SK-N-SH (cell line): ENCODE measurements around the gene ACP5. TPM values are rescaled to one million over a fixed set of nuclear protein-coding genes. Genes with fewer than 3 reads are reported as not detected.
"Not testable (repeated sequence)": the region's sequence is repeated elsewhere in the genome, so short reads cannot be mapped to it uniquely, and the experiment has no call there.

ENCODE experiments used
- CTCF ChIA-PET: fragments of 300-600, 350-600 bp; formaldehyde crosslinking; extraction: SDS; loops from one replicate; lab custom pipeline; 2021; lab: Yijun Ruan, JAX
- POLR2A ChIA-PET: fragments of 350-600 bp; sonication (Branson Sonifier 250); formaldehyde crosslinking; extraction: SDS; loops from one replicate; lab custom pipeline; 2020; ENCODE audit warnings: antibody characterized with exemption, inconsistent platforms; lab: Yijun Ruan, JAX
- DNase-seq: peaks from one replicate; pipeline ENCODE4 v3.0.0; 2012
- H2AFZ ChIP-seq: fragments of 200-600 bp; sonication (generic); 2 replicates; pipeline ENCODE4 v1.8.1; 2016; ENCODE audit warnings: antibody characterized with exemption, mild to moderate bottlenecking, low read depth
- H3F3A ChIP-seq: fragments of 200-600 bp; sonication (generic); replicated peaks from 2 replicates; pipeline ENCODE3; 2016; ENCODE audit warnings: antibody characterized with exemption, mild to moderate bottlenecking; ENCODE audit not compliant: insufficient read depth
- H3K27ac ChIP-seq, 2 experiments: fragments of 200-500 bp in 1 of 2; fragments of 200-600 bp in 1 of 2; sonication (Bioruptor generic) in 1 of 2; sonication (generic), shearing (Covaris generic) in 1 of 2; 2 replicates each; pipeline versions ENCODE4 v1.5.1 to v1.6.1; 2014 to 2016; ENCODE audit warnings: low read depth in 2 of 2, inconsistent platforms in 1 of 2, low read length in 1 of 2, mild to moderate bottlenecking in 1 of 2, mixed read lengths in 1 of 2
- H3K27me3 ChIP-seq: fragments of 200-600 bp; sonication (generic), shearing (Covaris generic); 2 replicates; pipeline ENCODE4 v1.6.1; 2016; ENCODE audit warnings: mixed run types; ENCODE audit not compliant: insufficient read depth
- H3K36me3 ChIP-seq, 2 experiments: fragments of 200-500 bp in 1 of 2; fragments of 200-600 bp in 1 of 2; sonication (Bioruptor generic) in 1 of 2; sonication (generic) in 1 of 2; replicated peaks in 1 of 2; 2 replicates each; pipeline versions ENCODE3 to v1.5.1; 2014 to 2016; ENCODE audit warnings: low read length in 1 of 2, mild to moderate bottlenecking in 1 of 2; ENCODE audit not compliant: insufficient read depth in 2 of 2, control insufficient read depth in 1 of 2
- H3K4me1 ChIP-seq, 2 experiments: fragments of 200-500 bp in 1 of 2; fragments of 200-600 bp in 1 of 2; sonication (Bioruptor generic) in 1 of 2; sonication (generic), shearing (Covaris generic) in 1 of 2; 2 replicates each; pipeline versions ENCODE4 v1.5.1 to v1.6.1; 2014 to 2016; ENCODE audit warnings: low read depth in 1 of 2, low read length in 1 of 2, mixed run types in 1 of 2; ENCODE audit not compliant: insufficient read depth in 2 of 2, control insufficient read depth in 1 of 2
- H3K4me2 ChIP-seq: fragments of 200-600 bp; sonication (generic), shearing (Covaris generic); 2 replicates; pipeline ENCODE4 v1.6.1; 2017; ENCODE audit warnings: mixed run types
- H3K4me3 ChIP-seq, 2 experiments: fragments of 200-500 bp in 1 of 2; fragments of 200-600 bp in 1 of 2; sonication (Bioruptor generic) in 1 of 2; sonication (generic), shearing (Covaris generic) in 1 of 2; 2 replicates each; pipeline versions ENCODE4 v1.5.1 to v1.8.1; 2014 to 2016; ENCODE audit warnings: low read depth in 2 of 2, inconsistent platforms in 1 of 2, low read length in 1 of 2, mild to moderate bottlenecking in 1 of 2, mixed read lengths in 1 of 2, moderate library complexity in 1 of 2
- H3K79me2 ChIP-seq: fragments of 200-600 bp; sonication (generic); 2 replicates; pipeline ENCODE4 v1.8.1; 2017; ENCODE audit warnings: mild to moderate bottlenecking; ENCODE audit not compliant: insufficient read depth
- H3K9ac ChIP-seq: fragments of 200-600 bp; sonication (generic); 2 replicates; pipeline ENCODE4 v1.6.1; 2017; ENCODE audit warnings: mixed run types
- H3K9me2 ChIP-seq: fragments of 200-600 bp; sonication (generic); 2 replicates; pipeline ENCODE4 v1.6.1; 2017; ENCODE audit warnings: mixed run types
- H3K9me3 ChIP-seq: fragments of 200-600 bp; sonication (generic); 2 replicates; pipeline ENCODE4 v1.6.1; 2017; ENCODE audit warnings: mixed run types, mild to moderate bottlenecking, moderate library complexity
- H4K20me1 ChIP-seq: fragments of 200-600 bp; sonication (generic); 2 replicates; pipeline ENCODE4 v1.6.1; 2017; ENCODE audit warnings: mild to moderate bottlenecking, mixed run types; ENCODE audit not compliant: insufficient read depth
- ELF1 ChIP-seq: IDR thresholded peaks from 2 replicates; pipeline ENCODE4 v1.4.0; 2012
- EZH2phosphoT487 ChIP-seq: fragments of 200-600 bp; sonication (generic); IDR thresholded peaks from 2 replicates; pipeline ENCODE4 v1.6.1; 2017; ENCODE audit warnings: low read depth, mixed run types, mild to moderate bottlenecking, antibody characterized with exemption, moderate library complexity, borderline replicate concordance
- FOSL2 ChIP-seq: IDR thresholded peaks from 2 replicates; pipeline ENCODE4 v1.4.0; 2012; ENCODE audit warnings: low read depth, mild to moderate bottlenecking, moderate library complexity, borderline replicate concordance
- FOXM1 ChIP-seq: IDR thresholded peaks from 2 replicates; pipeline ENCODE4 v1.4.0; 2012; ENCODE audit warnings: low read depth, mild to moderate bottlenecking
- GABPA ChIP-seq: IDR thresholded peaks from 2 replicates; pipeline ENCODE4 v1.4.0; 2012; ENCODE audit warnings: low read depth, mild to moderate bottlenecking
- GATA2 ChIP-seq: sonication (generic); formaldehyde crosslinking; IDR thresholded peaks from 2 replicates; pipeline ENCODE4 v1.5.0; 2020; ENCODE audit warnings: mild to moderate bottlenecking, missing genetic modification reagents
- MEF2A ChIP-seq: IDR thresholded peaks from 2 replicates; pipeline ENCODE4 v1.4.0; 2012; ENCODE audit warnings: low read depth, borderline replicate concordance
- MXI1 ChIP-seq: IDR thresholded peaks from 2 replicates; pipeline ENCODE4 v1.6.1; 2012; ENCODE audit warnings: mild to moderate bottlenecking, low read depth, low read length, improper control_type of control experiment
- POLR2AphosphoS5 ChIP-seq: IDR thresholded peaks from 2 replicates; pipeline ENCODE4 v1.6.1; 2012; ENCODE audit warnings: low read depth, low read length
- RAD21 ChIP-seq: IDR thresholded peaks from 2 replicates; pipeline ENCODE4 v1.6.1; 2012; ENCODE audit warnings: mild to moderate bottlenecking, low read length
- RCOR1 ChIP-seq: fragments of 150-350 bp; IDR thresholded peaks from 2 replicates; pipeline ENCODE4 v1.6.1; 2017; ENCODE audit warnings: antibody characterized with exemption, low read length
- RXRA ChIP-seq: IDR thresholded peaks from 2 replicates; pipeline ENCODE4 v1.4.0; 2012; ENCODE audit warnings: low read depth, mild to moderate bottlenecking, borderline replicate concordance
- SIN3A ChIP-seq: IDR thresholded peaks from 2 replicates; pipeline ENCODE4 v1.6.1; 2012; ENCODE audit warnings: low read depth, mild to moderate bottlenecking, low read length, moderate library complexity, borderline replicate concordance
- SMC3 ChIP-seq: IDR thresholded peaks from 2 replicates; pipeline ENCODE4 v1.6.1; 2012; ENCODE audit warnings: low read depth, low read length, improper control_type of control experiment
- TAF1 ChIP-seq: IDR thresholded peaks from 2 replicates; pipeline ENCODE4 v1.6.1; 2012; ENCODE audit warnings: low read depth, mild to moderate bottlenecking, low read length, moderate library complexity, borderline replicate concordance
- WGBS: methylation state at CpG from one replicate; pipeline ENCODE4 v1.1.6; 2017; ENCODE audit warnings: low lambda C conversion rate; 5-methylcytosine and 5-hydroxymethylcytosine counted together
- polyA plus RNA-seq, 3 experiments: library from polyadenylated mRNA; depleted of rRNA; stranded (reverse); fragments of >200 nt; gene quantifications; 2 replicates each; pipeline ENCODE4 v1.2.3, GENCODE V29; 2012
- TF ChIP-seq, protein P1 (sequence below): fragments of 150-350 bp; IDR thresholded peaks from 2 replicates; pipeline ENCODE4 v1.6.1; 2016; ENCODE audit warnings: mild to moderate bottlenecking, low read depth, low read length
- TF ChIP-seq, protein P2 (sequence below): IDR thresholded peaks from 2 replicates; pipeline ENCODE4 v1.4.0; 2012; ENCODE audit warnings: low read depth, borderline replicate concordance
- TF ChIP-seq, protein P3 (sequence below): fragments of 150-350 bp; IDR thresholded peaks from 2 replicates; pipeline ENCODE4 v1.6.1; 2017; ENCODE audit warnings: antibody characterized with exemption, low read length, low read depth, borderline replicate concordance

ACP5 gene
- polyA plus RNA-seq, 1 of the 3 experiments (the other 2 are of a cell fraction): 0.87 TPM

DNA sequence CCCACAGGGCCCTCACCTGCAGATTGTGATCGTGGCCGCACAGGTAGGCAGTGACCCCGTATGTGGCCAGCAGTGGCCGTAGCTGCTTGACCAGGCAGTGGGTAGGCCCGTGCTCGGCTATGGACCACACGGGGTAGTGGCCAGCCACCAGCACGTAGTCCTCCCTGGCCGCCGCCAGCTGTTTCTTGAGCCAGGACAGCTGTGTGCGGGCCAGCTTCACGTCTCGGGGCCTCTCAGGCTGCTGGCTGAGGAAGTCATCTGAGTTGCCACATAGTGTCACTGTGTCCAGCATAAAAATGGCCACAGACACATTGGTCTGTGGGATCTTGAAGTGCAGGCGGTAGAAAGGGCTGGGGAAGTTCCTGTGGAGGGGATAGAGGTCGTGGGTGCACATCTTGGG lies 1.2 kb downstream of the ACP5 start:
- Histone ChIP-seq H4K20me1 (no peaks in the 10 kb centered on the region), H3K4me3 (no peak overlapping the region), H3K36me3 (no peaks in the 10 kb centered on the region), H3K27ac (no peak overlapping the region), H3K4me1 (no peaks in the 10 kb centered on the region; a peak in 1 of 4 replicates), H3K27me3 (no peaks in the 10 kb centered on the region), H3K79me2 (no peaks in the 10 kb centered on the region), H3K9me2 (no peaks in the 10 kb centered on the region), H3K9me3 (no peaks in the 10 kb centered on the region), H2AFZ (no peak overlapping the region), H3K9ac (no peak overlapping the region), H3F3A (no peaks in the 10 kb centered on the region), H3K4me2 (no peak overlapping the region)
- WGBS: 89% methylated on average over 15 of the region's 15 CpGs
- TF ChIP-seq FOSL2 (no peak), SIN3A (no peak)
- ChIA-PET CTCF (interaction anchor here (0.7 to 1.5 kb wide), 6 partner anchors 10 to 93 kb away, joined by 3 to 6 read pairs (median 3); no protein-coding TSS in a partner anchor), POLR2A (no interaction called here)
- DNase-seq: no peak

DNA sequence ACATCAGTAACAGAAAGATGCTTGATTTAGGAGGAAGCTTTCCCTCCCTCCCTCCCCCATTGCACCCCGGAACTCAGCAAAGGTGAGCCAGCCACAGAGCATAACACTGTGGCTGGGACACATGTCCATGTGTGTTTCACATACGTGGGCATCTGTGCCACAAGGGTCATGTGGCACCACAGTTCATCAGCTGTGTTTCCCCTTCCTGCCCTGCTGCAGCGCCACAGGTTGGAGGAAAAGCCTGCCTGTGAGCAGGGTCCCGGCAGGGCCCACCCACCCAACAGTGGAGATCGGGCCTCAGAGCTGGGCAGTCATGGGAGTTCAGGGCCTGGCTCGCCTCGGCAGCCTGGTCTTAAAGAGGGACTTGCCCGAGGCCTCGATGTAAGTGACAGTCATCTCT lies 2.8 kb downstream of the ACP5 start:
- no peaks in the 10 kb centered on the region for H3K9me3 ChIP-seq
- no peak overlapping the region for H3K4me3 ChIP-seq
- H3K79me2 ChIP-seq: no peaks in the 10 kb centered on the region
- no peak overlapping the region for H3K9ac ChIP-seq
- TF ChIP-seq MXI1 (no peak), MEF2A (no peak), GABPA (no peak), RCOR1 (no peak), RXRA (no peak), FOXM1 (no peak), RAD21 (no peak), POLR2AphosphoS5 (no peak), TAF1 (no peak), SMC3 (no peak), EZH2phosphoT487 (no peak), ELF1 (no peak), GATA2 (CRISPR knock-in tag) (no peak)
- TF ChIP-seq, protein P1, sequence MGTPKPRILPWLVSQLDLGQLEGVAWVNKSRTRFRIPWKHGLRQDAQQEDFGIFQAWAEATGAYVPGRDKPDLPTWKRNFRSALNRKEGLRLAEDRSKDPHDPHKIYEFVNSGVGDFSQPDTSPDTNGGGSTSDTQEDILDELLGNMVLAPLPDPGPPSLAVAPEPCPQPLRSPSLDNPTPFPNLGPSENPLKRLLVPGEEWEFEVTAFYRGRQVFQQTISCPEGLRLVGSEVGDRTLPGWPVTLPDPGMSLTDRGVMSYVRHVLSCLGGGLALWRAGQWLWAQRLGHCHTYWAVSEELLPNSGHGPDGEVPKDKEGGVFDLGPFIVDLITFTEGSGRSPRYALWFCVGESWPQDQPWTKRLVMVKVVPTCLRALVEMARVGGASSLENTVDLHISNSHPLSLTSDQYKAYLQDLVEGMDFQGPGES: no peak
- TF ChIP-seq, protein P2, sequence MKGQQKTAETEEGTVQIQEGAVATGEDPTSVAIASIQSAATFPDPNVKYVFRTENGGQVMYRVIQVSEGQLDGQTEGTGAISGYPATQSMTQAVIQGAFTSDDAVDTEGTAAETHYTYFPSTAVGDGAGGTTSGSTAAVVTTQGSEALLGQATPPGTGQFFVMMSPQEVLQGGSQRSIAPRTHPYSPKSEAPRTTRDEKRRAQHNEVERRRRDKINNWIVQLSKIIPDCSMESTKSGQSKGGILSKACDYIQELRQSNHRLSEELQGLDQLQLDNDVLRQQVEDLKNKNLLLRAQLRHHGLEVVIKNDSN: no peak
- TF ChIP-seq, protein P3, sequence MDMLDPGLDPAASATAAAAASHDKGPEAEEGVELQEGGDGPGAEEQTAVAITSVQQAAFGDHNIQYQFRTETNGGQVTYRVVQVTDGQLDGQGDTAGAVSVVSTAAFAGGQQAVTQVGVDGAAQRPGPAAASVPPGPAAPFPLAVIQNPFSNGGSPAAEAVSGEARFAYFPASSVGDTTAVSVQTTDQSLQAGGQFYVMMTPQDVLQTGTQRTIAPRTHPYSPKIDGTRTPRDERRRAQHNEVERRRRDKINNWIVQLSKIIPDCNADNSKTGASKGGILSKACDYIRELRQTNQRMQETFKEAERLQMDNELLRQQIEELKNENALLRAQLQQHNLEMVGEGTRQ: no peak
- no peaks in the 10 kb centered on the region for H3F3A ChIP-seq
- no peak for DNase-seq
- H3K4me1 ChIP-seq: no peaks in the 10 kb centered on the region; a peak in 1 of 4 replicates
- no peaks in the 10 kb centered on the region for H4K20me1 ChIP-seq
- ChIA-PET CTCF (interaction anchor here (1.0 to 1.9 kb wide), 2 partner anchors 13 to 14 kb away, joined by 3 to 7 read pairs; no protein-coding TSS in a partner anchor), POLR2A (no interaction called here)
- no peak overlapping the region for H3K27ac ChIP-seq
- no peaks in the 10 kb centered on the region for H3K36me3 ChIP-seq
- no peaks in the 10 kb centered on the region for H3K27me3 ChIP-seq
- no peak overlapping the region for H2AFZ ChIP-seq
- no peak overlapping the region for H3K4me2 ChIP-seq
- WGBS: 87% methylated on average over 8 of the region's 9 CpGs
- no peaks in the 10 kb centered on the region for H3K9me2 ChIP-seq

DNA sequence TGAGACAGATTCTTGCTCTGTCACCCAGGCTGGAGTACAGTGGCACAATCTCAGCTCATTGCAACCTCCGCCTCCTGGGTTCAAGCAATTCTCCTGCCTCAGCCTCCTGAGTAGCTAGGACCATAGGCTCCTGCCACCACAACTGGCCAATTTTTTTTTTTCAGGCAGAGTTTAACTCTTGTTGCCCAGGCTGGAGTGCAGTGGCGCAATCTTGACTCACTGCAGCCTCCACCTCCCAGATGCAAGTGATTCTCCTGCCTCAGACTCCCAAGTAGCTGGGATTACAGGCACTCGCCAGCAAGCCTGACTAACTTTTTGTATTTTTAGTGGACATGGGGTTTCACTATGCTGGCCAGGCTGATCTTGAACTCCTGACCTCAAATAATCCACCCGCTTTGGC lies 3.7 kb downstream of the ACP5 start:
- H3K4me3 ChIP-seq, H3K79me2 ChIP-seq, H2AFZ ChIP-seq, H3K27me3 ChIP-seq, H3K9me2 ChIP-seq, H3K4me2 ChIP-seq, H3K9me3 ChIP-seq, POLR2A ChIA-PET, H3F3A ChIP-seq, H3K9ac ChIP-seq, H3K27ac ChIP-seq, DNase-seq, H4K20me1 ChIP-seq, H3K36me3 ChIP-seq, H3K4me1 ChIP-seq: not testable (repeated sequence)
- 89% methylated on average over 4 of the region's 4 CpGs for WGBS
- CTCF ChIA-PET: interaction anchor here (1.9 kb wide), 1 partner anchor 14 kb away, joined by 7 read pairs; no protein-coding TSS in a partner anchor
